HepG2 (cell line): ENCODE data around the gene RAB3GAP1. TPM values are rescaled to one million over a fixed set of nuclear protein-coding genes. Genes with fewer than 3 reads are reported as not detected.

ENCODE experiments used
- ADNP ChIP-seq: sonication (generic); formaldehyde crosslinking; IDR thresholded peaks from 2 replicates; pipeline ENCODE4 v1.4.0; 2020; ENCODE audit warnings: missing genetic modification reagents
- BRCA1 ChIP-seq: sonication (generic); formaldehyde crosslinking; IDR thresholded peaks from 2 replicates; pipeline ENCODE4 v1.4.0; 2020; ENCODE audit warnings: missing genetic modification reagents
- CENPBD1 ChIP-seq: sonication (generic); formaldehyde crosslinking; IDR thresholded peaks from 2 replicates; pipeline ENCODE4 v1.8.0; 2022; ENCODE audit warnings: missing genetic modification reagents, low read depth, mild to moderate bottlenecking, borderline replicate concordance
- DR1 ChIP-seq: sonication (generic); formaldehyde crosslinking; IDR thresholded peaks from 2 replicates; pipeline ENCODE4 v1.8.0; 2021; ENCODE audit warnings: mild to moderate bottlenecking, missing genetic modification reagents, inconsistent platforms
- DZIP1 ChIP-seq: sonication (generic); formaldehyde crosslinking; IDR thresholded peaks from 2 replicates; pipeline ENCODE4 v1.5.0; 2020; ENCODE audit warnings: mild to moderate bottlenecking, missing genetic modification reagents
- ESRRA ChIP-seq: sonication (generic); formaldehyde crosslinking; IDR thresholded peaks from 2 replicates; pipeline ENCODE4 v1.5.1; 2020; ENCODE audit warnings: mild to moderate bottlenecking, low read depth, missing genetic modification reagents
- FOXA3 ChIP-seq: IDR thresholded peaks from 2 replicates; pipeline ENCODE4 v1.6.1; 2016; ENCODE audit warnings: missing genetic modification reagents, missing compliant biosample characterization
- GZF1 ChIP-seq: sonication (generic); formaldehyde crosslinking; IDR thresholded peaks from 2 replicates; pipeline ENCODE4 v1.5.1; 2020; ENCODE audit warnings: mild to moderate bottlenecking, missing genetic modification reagents
- HNF1A ChIP-seq, 2 experiments: sonication (generic) in 1 of 2; formaldehyde crosslinking in 1 of 2; IDR thresholded peaks; 2 replicates each; pipeline versions ENCODE4 v1.4.0 to v1.6.1; 2016 to 2020; ENCODE audit warnings: borderline replicate concordance in 1 of 2, low read depth in 1 of 2, mild to moderate bottlenecking in 1 of 2, missing genetic modification reagents in 1 of 2
- IRX3 ChIP-seq: sonication (generic); formaldehyde crosslinking; IDR thresholded peaks from 2 replicates; pipeline ENCODE4 v1.8.1; 2023; ENCODE audit warnings: mild to moderate bottlenecking, low read depth, missing genetic modification reagents, borderline replicate concordance
- MTF2 ChIP-seq: sonication (generic); formaldehyde crosslinking; IDR thresholded peaks from 2 replicates; pipeline ENCODE4 v1.5.0; 2020; ENCODE audit warnings: missing genetic modification reagents, borderline replicate concordance
- NFYB ChIP-seq: sonication (generic); formaldehyde crosslinking; IDR thresholded peaks from 2 replicates; pipeline ENCODE4 v1.4.0; 2020; ENCODE audit warnings: missing genetic modification reagents
- SALL1 ChIP-seq: sonication (generic); formaldehyde crosslinking; IDR thresholded peaks from 2 replicates; pipeline ENCODE4 v1.8.0; 2022; ENCODE audit warnings: mild to moderate bottlenecking, missing genetic modification reagents
- SMC3 ChIP-seq: IDR thresholded peaks from 2 replicates; pipeline ENCODE4 v1.6.1; 2011; ENCODE audit warnings: low read length, improper control_type of control experiment
- ZNF121 ChIP-seq: sonication (generic); formaldehyde crosslinking; IDR thresholded peaks from 2 replicates; pipeline ENCODE4 v1.5.0; 2020; ENCODE audit warnings: mild to moderate bottlenecking, missing genetic modification reagents
- ZNF224 ChIP-seq: sonication (generic); formaldehyde crosslinking; IDR thresholded peaks from 2 replicates; pipeline ENCODE4 v1.5.0; 2020; ENCODE audit warnings: mild to moderate bottlenecking, missing genetic modification reagents
- ZNF235 ChIP-seq: sonication (generic); formaldehyde crosslinking; IDR thresholded peaks from 2 replicates; pipeline ENCODE4 v1.8.1; 2023; ENCODE audit warnings: mild to moderate bottlenecking, missing genetic modification reagents, borderline replicate concordance
- ZNF275 ChIP-seq: sonication (generic); formaldehyde crosslinking; IDR thresholded peaks from 2 replicates; pipeline ENCODE4 v1.8.0; 2022; ENCODE audit warnings: missing genetic modification reagents, mild to moderate bottlenecking, inconsistent platforms, borderline replicate concordance
- ZNF576 ChIP-seq: sonication (generic); formaldehyde crosslinking; IDR thresholded peaks from 2 replicates; pipeline ENCODE4 v1.4.0; 2020; ENCODE audit warnings: mild to moderate bottlenecking, missing genetic modification reagents
- ZNF737 ChIP-seq: sonication (generic); formaldehyde crosslinking; IDR thresholded peaks from 2 replicates; pipeline ENCODE4 v1.5.0; 2020; ENCODE audit warnings: missing genetic modification reagents, mild to moderate bottlenecking, borderline replicate concordance
- ZNF792 ChIP-seq: IDR thresholded peaks from 2 replicates; pipeline ENCODE4 v1.6.1; 2016
- polyA plus RNA-seq, 8 experiments: library from polyadenylated mRNA; depleted of rRNA in 3 of 8; stranded (reverse) in 7 of 8; unstranded in 1 of 8; fragments of >200 nt; fragmentation: Illumina TruSeq in 4 of 8; extraction: Trizol in 4 of 8; gene quantifications; 2 replicates each; pipeline versions ENCODE4 v1.2.1 to v1.2.3, GENCODE V29; 2011 to 2016; ENCODE audit warnings: low read depth in 4 of 8, missing spikeins in 1 of 8, mixed read lengths in 1 of 8; ENCODE audit not compliant: insufficient read depth in 1 of 8
- total RNA-seq, 5 experiments: library from RNA; depleted of rRNA; stranded (reverse); fragments of >200 nt; fragmentation: Illumina TruSeq; extraction: Trizol; gene quantifications; 2 replicates each; pipeline ENCODE4 v1.2.3, GENCODE V29; 2016; ENCODE audit warnings: low read depth in 1 of 5

Gene RAB3GAP1
- total and polyA plus RNA-seq, 2 of the 13 experiments (the other 11 are each of a cell fraction or from before 2014, with no cell fraction given) = 15.2 to 48.8 TPM

GRCh38 chr2:135004005-135004746, 47.9 kb upstream of the RAB3GAP1 start (continued):
- no peak for TF ChIP-seq ZNF121
- no peak for TF ChIP-seq ZNF224 (CRISPR knock-in tag)
- no peak for TF ChIP-seq HNF1A (IDR thresholded peaks at IDR 0.05; ENCODE audit: low read depth)
- no peak for TF ChIP-seq HNF1A (CRISPR knock-in tag; IDR thresholded peaks at IDR 0.05; ENCODE audit: borderline replicate concordance)
- TF ChIP-seq IRX3 (CRISPR knock-in tag) = no peak
- TF ChIP-seq SALL1 = peak; percentile 65
- TF ChIP-seq FOXA3 (CRISPR knock-in tag) = peak; percentile 24; the same call in 1 of the 2 replicates
- TF ChIP-seq NFYB (CRISPR knock-in tag) = no peak
- TF ChIP-seq ZNF792 = 0 out of 2 replicates have a peak, but pooled peaks have one; percentile 26
- TF ChIP-seq DR1 (CRISPR knock-in tag) = no peak
- TF ChIP-seq CENPBD1 = no peak
- no peak for TF ChIP-seq ZNF235 (CRISPR knock-in tag)
- TF ChIP-seq GZF1 = no peak
- no peak for TF ChIP-seq DZIP1 (CRISPR knock-in tag)
- no peak for TF ChIP-seq BRCA1 (CRISPR knock-in tag)
- TF ChIP-seq ZNF275 (CRISPR knock-in tag) = no peak
- no peak for TF ChIP-seq ESRRA (CRISPR knock-in tag)
- no peak for TF ChIP-seq MTF2 (CRISPR knock-in tag)
- TF ChIP-seq ZNF576 (CRISPR knock-in tag) = no peak
- TF ChIP-seq SMC3 = peak; percentile 91
- TF ChIP-seq ZNF737 = no peak
- no peak for TF ChIP-seq ADNP (CRISPR knock-in tag)
